GM19193 (cell line): ENCODE results near the gene MROH2B.

Source experiments
- POLR2A ChIP-seq: IDR thresholded peaks from 4 replicates; pipeline ENCODE4 v1.6.1; 2011; ENCODE audit not compliant: insufficient read depth, insufficient read length; ENCODE audit errors: extremely low read depth

The MROH2B gene

GRCh38 chr5:40957048-40957447, 114.1 kb downstream of the MROH2B start:
- no peak for TF ChIP-seq POLR2A

- TF ChIP-seq POLR2A = no peak
Observed at GRCh38 chr5:40955313-40955712, 115.8 kb downstream of the MROH2B start.
